HFF-Myc (cell line): ENCODE data around the gene TIMM22.

ENCODE experiments used
- DNase-seq: peaks from one replicate; pipeline ENCODE4 v3.0.0-alpha.2; 2011; ENCODE audit warnings: low read depth; ENCODE audit errors: extremely low read depth
- H3K4me3 ChIP-seq: replicated peaks from 2 replicates; pipeline ENCODE4 v1.5.1; 2011; ENCODE audit warnings: low read depth, mild to moderate bottlenecking, control low read depth, low read length
- TF ChIP-seq, protein P1 (sequence below): IDR thresholded peaks from 2 replicates; pipeline ENCODE4 v1.5.1; 2012; ENCODE audit warnings: mild to moderate bottlenecking, low read depth, low read length, control low read depth; ENCODE audit errors: missing control alignments

TIMM22 gene

DNA sequence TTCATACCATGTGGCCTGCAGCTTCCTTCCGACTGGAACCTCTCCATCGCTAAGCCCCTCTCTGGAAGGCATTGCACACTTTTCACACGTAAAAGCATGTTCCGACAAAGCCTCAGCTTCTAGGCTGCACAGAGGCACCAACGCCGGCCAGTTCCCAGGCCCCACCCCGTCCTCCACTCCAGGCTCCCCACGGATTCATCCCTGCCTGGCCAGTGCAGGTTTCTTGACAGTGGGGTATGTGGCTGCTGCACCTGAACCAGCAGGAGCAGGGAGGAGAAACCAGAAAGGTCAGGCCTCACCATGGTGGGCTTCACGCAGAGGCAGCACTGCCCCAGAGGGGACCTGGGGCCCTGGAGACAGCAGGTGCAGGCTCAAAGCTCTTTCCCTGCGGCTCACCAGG is 14.2 kb downstream of the TIMM22 start:
- no peak overlapping the region for H3K4me3 ChIP-seq
- no peak for DNase-seq
- TF ChIP-seq, protein P1, sequence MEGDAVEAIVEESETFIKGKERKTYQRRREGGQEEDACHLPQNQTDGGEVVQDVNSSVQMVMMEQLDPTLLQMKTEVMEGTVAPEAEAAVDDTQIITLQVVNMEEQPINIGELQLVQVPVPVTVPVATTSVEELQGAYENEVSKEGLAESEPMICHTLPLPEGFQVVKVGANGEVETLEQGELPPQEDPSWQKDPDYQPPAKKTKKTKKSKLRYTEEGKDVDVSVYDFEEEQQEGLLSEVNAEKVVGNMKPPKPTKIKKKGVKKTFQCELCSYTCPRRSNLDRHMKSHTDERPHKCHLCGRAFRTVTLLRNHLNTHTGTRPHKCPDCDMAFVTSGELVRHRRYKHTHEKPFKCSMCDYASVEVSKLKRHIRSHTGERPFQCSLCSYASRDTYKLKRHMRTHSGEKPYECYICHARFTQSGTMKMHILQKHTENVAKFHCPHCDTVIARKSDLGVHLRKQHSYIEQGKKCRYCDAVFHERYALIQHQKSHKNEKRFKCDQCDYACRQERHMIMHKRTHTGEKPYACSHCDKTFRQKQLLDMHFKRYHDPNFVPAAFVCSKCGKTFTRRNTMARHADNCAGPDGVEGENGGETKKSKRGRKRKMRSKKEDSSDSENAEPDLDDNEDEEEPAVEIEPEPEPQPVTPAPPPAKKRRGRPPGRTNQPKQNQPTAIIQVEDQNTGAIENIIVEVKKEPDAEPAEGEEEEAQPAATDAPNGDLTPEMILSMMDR = no peak

GRCh38 chr17:1011760-1012735 is 15.1 kb downstream of the TIMM22 start:
- TF ChIP-seq, protein P1 = no peak
- DNase-seq = no peak
- H3K4me3 ChIP-seq = no peak overlapping the region

DNA sequence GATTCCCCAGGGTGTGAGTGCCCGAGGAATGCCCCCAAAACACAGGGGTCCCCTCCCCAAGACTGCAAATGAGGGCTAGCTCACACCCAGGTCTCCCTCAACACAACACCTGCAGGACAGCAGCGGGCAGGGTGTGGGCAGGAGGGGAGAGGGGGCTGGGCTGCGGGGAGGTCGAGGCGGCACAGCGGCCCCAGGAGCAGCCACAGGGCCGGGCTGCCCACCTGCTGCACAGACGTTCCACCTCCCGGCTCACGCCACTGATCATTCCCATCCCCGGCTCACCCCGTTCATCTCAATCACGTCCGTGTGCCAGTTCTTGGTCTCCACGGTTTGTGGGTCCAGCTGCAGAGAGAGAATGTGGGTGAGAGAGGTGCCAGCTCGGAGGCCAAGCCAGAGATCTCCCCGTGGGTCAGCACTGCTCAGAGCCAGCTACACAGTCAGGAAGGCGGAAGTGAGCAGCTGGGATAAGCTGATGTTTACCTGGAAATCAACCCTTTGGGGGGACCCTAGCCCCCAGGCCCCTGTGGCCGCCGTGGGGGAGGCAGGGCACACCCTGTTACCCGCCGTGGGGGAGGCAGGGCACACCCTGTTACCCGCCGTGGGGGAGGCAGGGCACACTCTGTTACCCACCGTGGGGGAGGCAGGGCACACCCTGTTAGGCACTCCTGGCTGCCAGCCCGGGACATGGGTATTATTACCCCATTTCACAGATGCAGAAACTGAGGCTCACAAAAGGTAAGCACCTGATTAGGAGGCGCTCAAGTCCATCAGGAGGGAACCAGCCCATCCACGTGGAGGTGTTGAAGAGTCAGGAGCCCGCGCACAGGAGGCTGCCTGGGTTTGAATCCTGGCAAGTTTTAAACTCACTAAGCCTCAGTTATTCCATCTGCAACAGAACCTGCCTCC is 16.1 kb downstream of the TIMM22 start:
- DNase-seq = no peak
- no peak overlapping the region for H3K4me3 ChIP-seq
- TF ChIP-seq, protein P1 = no peak

- TF ChIP-seq, protein P1 = no peak
- no peak for DNase-seq
- H3K4me3 ChIP-seq = no peak overlapping the region
Observed at GRCh38 chr17:1013729-1014090, 16.8 kb downstream of the TIMM22 start.

GRCh38 chr17:1018547-1018946 is 21.6 kb downstream of the TIMM22 start:
- no peak overlapping the region for H3K4me3 ChIP-seq
- DNase-seq = no peak
- TF ChIP-seq, protein P1 = no peak

- no peak overlapping the region for H3K4me3 ChIP-seq
- no peak for DNase-seq
- TF ChIP-seq, protein P1 = no peak
Observed at GRCh38 chr17:1019451-1019850, 22.5 kb downstream of the TIMM22 start.
